ENCODE measurements around the gene CCL5. TPM values are rescaled to one million over a fixed set of nuclear protein-coding genes. Genes with fewer than 3 reads are reported as not detected.

Gene CCL5
- total and polyA plus RNA-seq, 10 of the 15 experiments (the other 5 are each of a cell fraction or from before 2014, with no cell fraction given), result 45.7 to 186 (median 90.8) TPM

- intact Hi-C loops (cut with micrococcal nuclease; ENCODE audit: unreplicated experiment), result no loop called here
- TF ChIP-seq, protein P1, sequence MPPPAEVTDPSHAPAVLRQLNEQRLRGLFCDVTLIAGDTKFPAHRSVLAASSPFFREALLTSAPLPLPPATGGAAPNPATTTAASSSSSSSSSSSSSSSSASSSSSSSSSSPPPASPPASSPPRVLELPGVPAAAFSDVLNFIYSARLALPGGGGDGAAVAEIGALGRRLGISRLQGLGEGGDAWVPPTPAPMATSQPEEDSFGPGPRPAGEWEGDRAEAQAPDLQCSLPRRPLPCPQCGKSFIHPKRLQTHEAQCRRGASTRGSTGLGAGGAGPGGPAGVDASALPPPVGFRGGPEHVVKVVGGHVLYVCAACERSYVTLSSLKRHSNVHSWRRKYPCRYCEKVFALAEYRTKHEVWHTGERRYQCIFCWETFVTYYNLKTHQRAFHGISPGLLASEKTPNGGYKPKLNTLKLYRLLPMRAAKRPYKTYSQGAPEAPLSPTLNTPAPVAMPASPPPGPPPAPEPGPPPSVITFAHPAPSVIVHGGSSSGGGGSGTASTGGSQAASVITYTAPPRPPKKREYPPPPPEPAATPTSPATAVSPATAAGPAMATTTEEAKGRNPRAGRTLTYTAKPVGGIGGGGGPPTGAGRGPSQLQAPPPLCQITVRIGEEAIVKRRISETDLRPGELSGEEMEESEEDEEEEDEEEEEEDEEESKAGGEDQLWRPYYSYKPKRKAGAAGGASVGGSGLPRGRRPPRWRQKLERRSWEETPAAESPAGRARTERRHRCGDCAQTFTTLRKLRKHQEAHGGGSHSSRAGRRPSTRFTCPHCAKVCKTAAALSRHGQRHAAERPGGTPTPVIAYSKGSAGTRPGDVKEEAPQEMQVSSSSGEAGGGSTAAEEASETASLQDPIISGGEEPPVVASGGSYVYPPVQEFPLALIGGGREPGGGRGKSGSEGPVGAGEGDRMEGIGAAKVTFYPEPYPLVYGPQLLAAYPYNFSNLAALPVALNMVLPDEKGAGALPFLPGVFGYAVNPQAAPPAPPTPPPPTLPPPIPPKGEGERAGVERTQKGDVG (CRISPR knock-in tag; IDR thresholded peaks at IDR 0.05), result no peak
- no peak for TF ChIP-seq REST (IDR thresholded peaks at IDR 0.05; ENCODE audit: low read depth, low read length)
- TF ChIP-seq MYB (IDR thresholded peaks at IDR 0.05; ENCODE audit: borderline replicate concordance, low read depth, low read length), result no peak
- TF ChIP-seq RBBP5 (conservative IDR thresholded peaks at IDR 0.05), result no peak
- no peak for TF ChIP-seq SMC3 (IDR thresholded peaks at IDR 0.05; ENCODE audit: borderline replicate concordance, low read length)
- no peak for TF ChIP-seq MTA2 (IDR thresholded peaks at IDR 0.05; ENCODE audit: low read depth)
- TF ChIP-seq, protein P2, sequence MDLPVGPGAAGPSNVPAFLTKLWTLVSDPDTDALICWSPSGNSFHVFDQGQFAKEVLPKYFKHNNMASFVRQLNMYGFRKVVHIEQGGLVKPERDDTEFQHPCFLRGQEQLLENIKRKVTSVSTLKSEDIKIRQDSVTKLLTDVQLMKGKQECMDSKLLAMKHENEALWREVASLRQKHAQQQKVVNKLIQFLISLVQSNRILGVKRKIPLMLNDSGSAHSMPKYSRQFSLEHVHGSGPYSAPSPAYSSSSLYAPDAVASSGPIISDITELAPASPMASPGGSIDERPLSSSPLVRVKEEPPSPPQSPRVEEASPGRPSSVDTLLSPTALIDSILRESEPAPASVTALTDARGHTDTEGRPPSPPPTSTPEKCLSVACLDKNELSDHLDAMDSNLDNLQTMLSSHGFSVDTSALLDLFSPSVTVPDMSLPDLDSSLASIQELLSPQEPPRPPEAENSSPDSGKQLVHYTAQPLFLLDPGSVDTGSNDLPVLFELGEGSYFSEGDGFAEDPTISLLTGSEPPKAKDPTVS (IDR thresholded peaks at IDR 0.05; ENCODE audit: low read depth, low read length), result no peak
- no peak for TF ChIP-seq ZBED1 (IDR thresholded peaks at IDR 0.05; ENCODE audit: borderline replicate concordance)
- no peak for TF ChIP-seq RUNX3 (IDR thresholded peaks at IDR 0.05; ENCODE audit: low read length)
- TF ChIP-seq SKIL (IDR thresholded peaks at IDR 0.05; ENCODE audit: low read depth, poor library complexity, severe bottlenecking), result no peak
- no peak for TF ChIP-seq ZZZ3 (IDR thresholded peaks at IDR 0.05; ENCODE audit: control insufficient read depth, insufficient read length, low read depth)
These were observed 21.5 kb upstream of the CCL5 start for GRCh38 chr17:35901631-35902175.

More at GRCh38 chr17:35901631-35902175, 21.5 kb upstream of the CCL5 start:
- Histone ChIP-seq H3K4me1 (ENCODE audit: control insufficient read depth, insufficient read depth, low read length) (no peaks in the 10 kb centered on the region; the same call in 1 of the 2 replicates), H3K9ac (ENCODE audit: control insufficient read depth, insufficient read depth, low read length) (no peak overlapping the region), H3K4me3 (no peak overlapping the region), H3K27me3 (replicated peaks in 1 of 2; ENCODE audit: control insufficient read depth in 2 of 2, insufficient read depth in 2 of 2, low read length in 1 of 2) (no peaks in the 10 kb centered on the region), H3K9me3 (replicated peaks; ENCODE audit: control insufficient read depth, insufficient read depth, low read length) (no peaks in the 10 kb centered on the region), H3K36me3 (ENCODE audit: control insufficient read depth in 2 of 2, insufficient read depth in 2 of 2, low read length in 1 of 2) (no peaks in the 10 kb centered on the region), H3K4me2 (ENCODE audit: control insufficient read depth, insufficient read depth) (no peak overlapping the region), H4K20me1 (ENCODE audit: control insufficient read depth, insufficient read depth) (no peaks in the 10 kb centered on the region), H2AFZ (ENCODE audit: control insufficient read depth, low read depth, low read length) (no peak overlapping the region), H3K27ac (ENCODE audit: control insufficient read depth, insufficient read depth) (no peak overlapping the region), H3K79me2 (ENCODE audit: control insufficient read depth, insufficient read depth, low read length) (no peaks in the 10 kb centered on the region)
- no peak for ATAC-seq
- ChIA-PET SMC1A (ENCODE audit: uncharacterized antibody, unreplicated experiment) (interaction anchor here (0.9 to 2.3 kb wide), 5 partner anchors 9 to 38 kb away, joined by 3 to 8 read pairs (median 4); no protein-coding TSS in a partner anchor), POLR2A (interaction anchor here (0.6 to 0.7 kb wide), 2 partner anchors 9 to 89 kb away, joined by 3 to 5 read pairs; no protein-coding TSS in a partner anchor), RAD21 (ENCODE audit: unreplicated experiment) (interaction anchor here (1.2 to 3.0 kb wide), 4 partner anchors 9 to 26 kb away, joined by 3 to 17 read pairs (median 5); partner anchors contain the start of gene CCL5), CTCF (interaction anchor here (0.6 to 2.4 kb wide), 8 partner anchors 8 to 247 kb away, joined by 3 to 6 read pairs (median 4); no protein-coding TSS in a partner anchor)
- in situ Hi-C loops (cut with MboI), result no loop called here
- DNase-seq (ENCODE audit: low read depth, low spot score), result no peak
- no TSS peak for BruUV-seq (replicated peaks)
- no peak for FAIRE-seq
- WGBS (ENCODE audit: insufficient coverage, insufficient replicate concordance, low lambda C conversion rate, missing lambda C conversion rate), result 82% methylated on average over 9 of the region's 9 CpGs

Data from GM12878 (cell line).